H1 (cell line): ENCODE measurements around the gene MED29. TPM values are rescaled to one million over a fixed set of nuclear protein-coding genes. Genes with fewer than 3 reads are reported as not detected.

ENCODE experiments used
- ASH2L ChIP-seq: fragments of 200-600, 300-600 bp; sonication (generic); IDR thresholded peaks from one replicate; pipeline ENCODE4 v1.7.1; 2017; ENCODE audit warnings: low read length
- CHD2 ChIP-seq: IDR thresholded peaks from 2 replicates; pipeline ENCODE4 v1.6.1; 2012; ENCODE audit warnings: low read length, improper control_type of control experiment
- CHD7 ChIP-seq: fragments of 300-600 bp; sonication (generic); IDR thresholded peaks from 2 replicates; pipeline ENCODE4 v1.7.1; 2012; ENCODE audit warnings: low read length, moderate library complexity, mild to moderate bottlenecking, inconsistent platforms; ENCODE audit not compliant: insufficient replicate concordance
- JUND ChIP-seq: IDR thresholded peaks from 2 replicates; pipeline ENCODE4 v1.6.1; 2011; ENCODE audit warnings: mild to moderate bottlenecking, improper control_type of control experiment, low read length
- POU5F1 ChIP-seq: IDR thresholded peaks from 2 replicates; pipeline ENCODE4 v1.6.1; 2011; ENCODE audit warnings: low read depth, mild to moderate bottlenecking, low read length, moderate library complexity
- SIRT6 ChIP-seq: IDR thresholded peaks from one replicate; pipeline ENCODE4 v1.7.1; 2012; ENCODE audit warnings: low read length, inconsistent platforms
- SP2 ChIP-seq: IDR thresholded peaks from 2 replicates; pipeline ENCODE4 v1.6.1; 2012; ENCODE audit warnings: mild to moderate bottlenecking, low read length, inconsistent platforms
- SUZ12 ChIP-seq: fragments of 200-600 bp; sonication (generic); IDR thresholded peaks from 2 replicates; pipeline ENCODE4 v1.6.1; 2012; ENCODE audit warnings: mild to moderate bottlenecking, inconsistent platforms, low read length, moderate library complexity, mixed read lengths
- polyA plus RNA-seq, 7 experiments: library from polyadenylated mRNA; depleted of rRNA in 3 of 7; stranded (reverse) in 5 of 7; unstranded in 2 of 7; fragments of >200 nt in 5 of 7; fragments of 200-250 nt in 2 of 7; gene quantifications; 1 replicate in 5 of 7; 2 replicates in 1 of 7; 4 replicates in 1 of 7; pipeline versions ENCODE4 v1.2.1 to v1.2.3, GENCODE V29; 2011 to 2013; ENCODE audit warnings: missing spikeins in 2 of 7, mixed read lengths in 2 of 7
- total RNA-seq: library from RNA; stranded (reverse); fragmentation: NEBNext Ultra II Directional; extraction: Animal tissue kit (Norgen Biotek cat#: 25700); gene quantifications from 2 replicates; pipeline ENCODE4 v1.2.1, GENCODE V29; 2021

MED29 gene
- total and polyA plus RNA-seq, 2 of the 8 experiments (the other 6 are each of a cell fraction or from before 2014, with no cell fraction given), result 31.1 to 52.5 TPM

GRCh38 chr19:39380521-39381502 lies 10.4 kb upstream of the MED29 start (continued):
- TF ChIP-seq CHD7, result no peak
- no peak for TF ChIP-seq SP2
- no peak for TF ChIP-seq SUZ12
- no peak for TF ChIP-seq SIRT6
- TF ChIP-seq CHD2, result no peak
- no peak for TF ChIP-seq JUND
- TF ChIP-seq POU5F1, result no peak
- TF ChIP-seq ASH2L, result no peak
